Measurements from ENCODE around the gene MASP2.

The MASP2 gene

GRCh38 chr1:10989095-10989494 is 57.9 kb downstream of the MASP2 start:
- no peak for DNase-seq

- no peak for DNase-seq
Observed at GRCh38 chr1:10987840-10988417, 59.1 kb downstream of the MASP2 start.

- DNase-seq = no peak
Observed at GRCh38 chr1:10986525-10986890, 60.5 kb downstream of the MASP2 start.

GRCh38 chr1:10980841-10981727 is 66.0 kb downstream of the MASP2 start:
- no peak for DNase-seq

GRCh38 chr1:10980094-10980577 is 66.9 kb downstream of the MASP2 start:
- peak; percentile 45 for DNase-seq

GRCh38 chr1:10979483-10979920 is 67.5 kb downstream of the MASP2 start:
- no peak for DNase-seq

- DNase-seq = no peak
Observed at GRCh38 chr1:10978719-10979118, 68.3 kb downstream of the MASP2 start.

All from right kidney (tissue), 1 donor.